ENCODE data around the gene CAPN6. TPM values are rescaled to one million over a fixed set of nuclear protein-coding genes. Genes with fewer than 3 reads are reported as not detected.

CAPN6 gene
- total RNA-seq (2014; rRNA removed; shearing (Covaris generic)) (5.1 and 6.3 TPM in 2 replicates), polyA plus RNA-seq (2016; fragmentation: Nextera tagmentation; extraction: Ambion mirVana) (3.8 and 4.5 TPM in 2 replicates)
- long read RNA-seq, result 0 reads

DNA sequence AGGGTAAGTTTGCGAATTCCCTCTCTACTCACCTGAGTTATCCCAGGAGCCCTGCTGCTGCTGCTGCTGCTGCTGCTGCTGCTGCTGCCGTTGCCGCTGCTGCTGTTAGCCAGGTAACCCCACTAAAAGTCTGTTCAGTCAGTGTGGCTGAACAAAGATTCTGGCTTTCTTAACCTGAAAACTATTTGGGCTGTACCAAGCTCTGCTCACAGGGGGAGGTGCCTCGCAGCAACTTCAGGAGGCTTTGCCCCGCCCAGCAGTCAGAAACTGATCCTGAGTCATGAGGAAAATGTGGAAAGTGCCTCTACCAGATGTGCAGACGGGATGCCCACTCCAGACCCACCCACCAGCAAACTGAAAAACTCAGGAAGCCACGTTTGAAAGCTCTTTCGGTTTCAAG lies at the start of gene CAPN6:
CAPN6 (minus strand) TSS at position 145 of the 400 bp plus-strand sequence. CDS start 6,547 bp downstream, outside the sequence.
- no peaks in the 10 kb centered on the region for H4K20me1 ChIP-seq (replicated peaks; ENCODE audit: insufficient read depth)
- peaks cover 21% of the 10 kb centered on the region for H3K4me1 Mint-ChIP-seq
- DNase-seq (ENCODE audit: low spot score) (peak; percentile 69), ATAC-seq (peak; percentile 93)
- no peaks in the 10 kb centered on the region for H3K36me3 Mint-ChIP-seq (ENCODE audit: low read depth)
- peak within 1 kb of the TSS; percentile 20; the same call in 1 of the 2 replicates for H2AFZ ChIP-seq
- peak within 1 kb of the TSS; percentile 47 for H3K4me3 Mint-ChIP-seq
- H3K4me2 ChIP-seq, result peak within 1 kb of the TSS; percentile 46; the same call in 1 of the 2 replicates
- no peak within 1 kb of the TSS for H3K27ac ChIP-seq (ENCODE audit: low read depth)
- H3K9me2 ChIP-seq (ENCODE audit: insufficient read depth), result no peaks in the 10 kb centered on the region
- peaks cover 7% of the 10 kb centered on the region; the same call in 1 of the 2 replicates for H3K4me1 ChIP-seq (ENCODE audit: insufficient read depth)
- no peaks in the 10 kb centered on the region for H3K36me3 ChIP-seq (ENCODE audit: insufficient read depth)
- H3K4me3 ChIP-seq, result no peak within 1 kb of the TSS
- no peaks in the 10 kb centered on the region for H3F3A ChIP-seq (replicated peaks; ENCODE audit: low read depth)
- TF ChIP-seq EZH2phosphoT487 (IDR thresholded peaks at IDR 0.05; ENCODE audit: unreplicated experiment) (no peak), ZNF114 (CRISPR knock-in tag; IDR thresholded peaks at IDR 0.05) (no peak), ZNF331 (CRISPR knock-in tag; IDR thresholded peaks at IDR 0.05; ENCODE audit: low read depth) (no peak), CREB1 (CRISPR knock-in tag; IDR thresholded peaks at IDR 0.05; ENCODE audit: low read depth) (no peak), JUNB (IDR thresholded peaks at IDR 0.05; ENCODE audit: unreplicated experiment) (no peak), EZH2 (IDR thresholded peaks at IDR 0.05; ENCODE audit: low read depth, unreplicated experiment) (no peak), REST (IDR thresholded peaks at IDR 0.05; ENCODE audit: unreplicated experiment) (no peak), STAT1 (IDR thresholded peaks at IDR 0.05; ENCODE audit: unreplicated experiment) (no peak), POLR2AphosphoS5 (IDR thresholded peaks at IDR 0.05; ENCODE audit: low read depth) (no peak), NANOG (IDR thresholded peaks at IDR 0.05; ENCODE audit: borderline replicate concordance) (no peak)
- TF ChIP-seq, protein P1, sequence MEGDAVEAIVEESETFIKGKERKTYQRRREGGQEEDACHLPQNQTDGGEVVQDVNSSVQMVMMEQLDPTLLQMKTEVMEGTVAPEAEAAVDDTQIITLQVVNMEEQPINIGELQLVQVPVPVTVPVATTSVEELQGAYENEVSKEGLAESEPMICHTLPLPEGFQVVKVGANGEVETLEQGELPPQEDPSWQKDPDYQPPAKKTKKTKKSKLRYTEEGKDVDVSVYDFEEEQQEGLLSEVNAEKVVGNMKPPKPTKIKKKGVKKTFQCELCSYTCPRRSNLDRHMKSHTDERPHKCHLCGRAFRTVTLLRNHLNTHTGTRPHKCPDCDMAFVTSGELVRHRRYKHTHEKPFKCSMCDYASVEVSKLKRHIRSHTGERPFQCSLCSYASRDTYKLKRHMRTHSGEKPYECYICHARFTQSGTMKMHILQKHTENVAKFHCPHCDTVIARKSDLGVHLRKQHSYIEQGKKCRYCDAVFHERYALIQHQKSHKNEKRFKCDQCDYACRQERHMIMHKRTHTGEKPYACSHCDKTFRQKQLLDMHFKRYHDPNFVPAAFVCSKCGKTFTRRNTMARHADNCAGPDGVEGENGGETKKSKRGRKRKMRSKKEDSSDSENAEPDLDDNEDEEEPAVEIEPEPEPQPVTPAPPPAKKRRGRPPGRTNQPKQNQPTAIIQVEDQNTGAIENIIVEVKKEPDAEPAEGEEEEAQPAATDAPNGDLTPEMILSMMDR (conservative IDR thresholded peaks at IDR 0.05; ENCODE audit: low read depth in 2 of 2), result no peak
- TF ChIP-seq, protein P2, sequence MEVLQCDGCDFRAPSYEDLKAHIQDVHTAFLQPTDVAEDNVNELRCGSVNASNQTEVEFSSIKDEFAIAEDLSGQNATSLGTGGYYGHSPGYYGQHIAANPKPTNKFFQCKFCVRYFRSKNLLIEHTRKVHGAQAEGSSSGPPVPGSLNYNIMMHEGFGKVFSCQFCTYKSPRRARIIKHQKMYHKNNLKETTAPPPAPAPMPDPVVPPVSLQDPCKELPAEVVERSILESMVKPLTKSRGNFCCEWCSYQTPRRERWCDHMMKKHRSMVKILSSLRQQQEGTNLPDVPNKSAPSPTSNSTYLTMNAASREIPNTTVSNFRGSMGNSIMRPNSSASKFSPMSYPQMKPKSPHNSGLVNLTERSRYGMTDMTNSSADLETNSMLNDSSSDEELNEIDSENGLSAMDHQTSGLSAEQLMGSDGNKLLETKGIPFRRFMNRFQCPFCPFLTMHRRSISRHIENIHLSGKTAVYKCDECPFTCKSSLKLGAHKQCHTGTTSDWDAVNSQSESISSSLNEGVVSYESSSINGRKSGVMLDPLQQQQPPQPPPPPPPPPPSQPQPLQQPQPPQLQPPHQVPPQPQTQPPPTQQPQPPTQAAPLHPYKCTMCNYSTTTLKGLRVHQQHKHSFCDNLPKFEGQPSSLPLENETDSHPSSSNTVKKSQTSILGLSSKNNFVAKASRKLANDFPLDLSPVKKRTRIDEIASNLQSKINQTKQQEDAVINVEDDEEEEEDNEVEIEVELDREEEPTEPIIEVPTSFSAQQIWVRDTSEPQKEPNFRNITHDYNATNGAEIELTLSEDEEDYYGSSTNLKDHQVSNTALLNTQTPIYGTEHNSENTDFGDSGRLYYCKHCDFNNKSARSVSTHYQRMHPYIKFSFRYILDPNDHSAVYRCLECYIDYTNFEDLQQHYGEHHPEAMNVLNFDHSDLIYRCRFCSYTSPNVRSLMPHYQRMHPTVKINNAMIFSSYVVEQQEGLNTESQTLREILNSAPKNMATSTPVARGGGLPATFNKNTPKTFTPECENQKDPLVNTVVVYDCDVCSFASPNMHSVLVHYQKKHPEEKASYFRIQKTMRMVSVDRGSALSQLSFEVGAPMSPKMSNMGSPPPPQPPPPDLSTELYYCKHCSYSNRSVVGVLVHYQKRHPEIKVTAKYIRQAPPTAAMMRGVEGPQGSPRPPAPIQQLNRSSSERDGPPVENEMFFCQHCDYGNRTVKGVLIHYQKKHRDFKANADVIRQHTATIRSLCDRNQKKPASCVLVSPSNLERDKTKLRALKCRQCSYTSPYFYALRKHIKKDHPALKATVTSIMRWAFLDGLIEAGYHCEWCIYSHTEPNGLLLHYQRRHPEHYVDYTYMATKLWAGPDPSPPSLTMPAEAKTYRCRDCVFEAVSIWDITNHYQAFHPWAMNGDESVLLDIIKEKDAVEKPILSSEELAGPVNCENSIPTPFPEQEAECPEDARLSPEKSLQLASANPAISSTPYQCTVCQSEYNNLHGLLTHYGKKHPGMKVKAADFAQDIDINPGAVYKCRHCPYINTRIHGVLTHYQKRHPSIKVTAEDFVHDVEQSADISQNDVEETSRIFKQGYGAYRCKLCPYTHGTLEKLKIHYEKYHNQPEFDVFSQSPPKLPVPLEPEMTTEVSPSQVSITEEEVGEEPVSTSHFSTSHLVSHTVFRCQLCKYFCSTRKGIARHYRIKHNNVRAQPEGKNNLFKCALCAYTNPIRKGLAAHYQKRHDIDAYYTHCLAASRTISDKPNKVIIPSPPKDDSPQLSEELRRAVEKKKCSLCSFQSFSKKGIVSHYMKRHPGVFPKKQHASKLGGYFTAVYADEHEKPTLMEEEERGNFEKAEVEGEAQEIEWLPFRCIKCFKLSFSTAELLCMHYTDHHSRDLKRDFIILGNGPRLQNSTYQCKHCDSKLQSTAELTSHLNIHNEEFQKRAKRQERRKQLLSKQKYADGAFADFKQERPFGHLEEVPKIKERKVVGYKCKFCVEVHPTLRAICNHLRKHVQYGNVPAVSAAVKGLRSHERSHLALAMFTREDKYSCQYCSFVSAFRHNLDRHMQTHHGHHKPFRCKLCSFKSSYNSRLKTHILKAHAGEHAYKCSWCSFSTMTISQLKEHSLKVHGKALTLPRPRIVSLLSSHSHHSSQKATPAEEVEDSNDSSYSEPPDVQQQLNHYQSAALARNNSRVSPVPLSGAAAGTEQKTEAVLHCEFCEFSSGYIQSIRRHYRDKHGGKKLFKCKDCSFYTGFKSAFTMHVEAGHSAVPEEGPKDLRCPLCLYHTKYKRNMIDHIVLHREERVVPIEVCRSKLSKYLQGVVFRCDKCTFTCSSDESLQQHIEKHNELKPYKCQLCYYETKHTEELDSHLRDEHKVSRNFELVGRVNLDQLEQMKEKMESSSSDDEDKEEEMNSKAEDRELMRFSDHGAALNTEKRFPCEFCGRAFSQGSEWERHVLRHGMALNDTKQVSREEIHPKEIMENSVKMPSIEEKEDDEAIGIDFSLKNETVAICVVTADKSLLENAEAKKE (CRISPR knock-in tag; IDR thresholded peaks at IDR 0.05), result no peak
- TF ChIP-seq, protein P3, sequence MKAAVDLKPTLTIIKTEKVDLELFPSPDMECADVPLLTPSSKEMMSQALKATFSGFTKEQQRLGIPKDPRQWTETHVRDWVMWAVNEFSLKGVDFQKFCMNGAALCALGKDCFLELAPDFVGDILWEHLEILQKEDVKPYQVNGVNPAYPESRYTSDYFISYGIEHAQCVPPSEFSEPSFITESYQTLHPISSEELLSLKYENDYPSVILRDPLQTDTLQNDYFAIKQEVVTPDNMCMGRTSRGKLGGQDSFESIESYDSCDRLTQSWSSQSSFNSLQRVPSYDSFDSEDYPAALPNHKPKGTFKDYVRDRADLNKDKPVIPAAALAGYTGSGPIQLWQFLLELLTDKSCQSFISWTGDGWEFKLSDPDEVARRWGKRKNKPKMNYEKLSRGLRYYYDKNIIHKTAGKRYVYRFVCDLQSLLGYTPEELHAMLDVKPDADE (IDR thresholded peaks at IDR 0.05), result no peak
- H3K27ac Mint-ChIP-seq, result 0 out of 2 replicates have a peak within 1 kb of the TSS, but pooled peaks have one; percentile 62
- no peaks in the 10 kb centered on the region for H3K9me3 Mint-ChIP-seq
- H3K27me3 Mint-ChIP-seq (ENCODE audit: insufficient read depth, low read depth, poor library complexity), result peaks cover 2% of the 10 kb centered on the region
- H3K79me2 ChIP-seq (replicated peaks; ENCODE audit: insufficient read depth), result no peaks in the 10 kb centered on the region
- no peaks in the 10 kb centered on the region for H3K27me3 ChIP-seq (ENCODE audit: insufficient read depth)

All from GM23338 (cell line).